Vagina (tissue), 2 donors: Measurements from ENCODE around the gene STOX2.

Source experiments
- POLR2A ChIP-seq, 2 donors: fragments of 450-650 bp; IDR thresholded peaks; one replicate each; pipeline ENCODE4 v1.6.1; 2017; ENCODE audit warnings: antibody characterized with exemption in 2 of 2, mild to moderate bottlenecking in 2 of 2, moderate library complexity in 2 of 2
- POLR2AphosphoS5 ChIP-seq, 2 donors: sonication (generic); formaldehyde crosslinking; IDR thresholded peaks; one replicate each; pipeline ENCODE4 v1.9.0; 2017; ENCODE audit warnings: antibody characterized with exemption in 2 of 2, mild to moderate bottlenecking in 2 of 2, low read depth in 1 of 2; ENCODE audit not compliant: insufficient read depth in 1 of 2
- TF ChIP-seq, protein P1 (sequence below), 3 experiments: fragments of 450-650 bp in 2 of 3; fragments of 200-600 bp in 1 of 3; sonication (generic) in 1 of 3; IDR thresholded peaks; one replicate each; pipeline ENCODE4 v1.5.1; 2017 to 2019; ENCODE audit warnings: antibody characterized with exemption in 3 of 3, mild to moderate bottlenecking in 2 of 3, moderate library complexity in 2 of 3

- TF ChIP-seq POLR2A (IDR thresholded peaks at IDR 0.05) (no peak), POLR2AphosphoS5 (IDR thresholded peaks at IDR 0.05; ENCODE audit: insufficient read depth in 1 of 2, low read depth in 1 of 2) (no peak)
- TF ChIP-seq, protein P1, sequence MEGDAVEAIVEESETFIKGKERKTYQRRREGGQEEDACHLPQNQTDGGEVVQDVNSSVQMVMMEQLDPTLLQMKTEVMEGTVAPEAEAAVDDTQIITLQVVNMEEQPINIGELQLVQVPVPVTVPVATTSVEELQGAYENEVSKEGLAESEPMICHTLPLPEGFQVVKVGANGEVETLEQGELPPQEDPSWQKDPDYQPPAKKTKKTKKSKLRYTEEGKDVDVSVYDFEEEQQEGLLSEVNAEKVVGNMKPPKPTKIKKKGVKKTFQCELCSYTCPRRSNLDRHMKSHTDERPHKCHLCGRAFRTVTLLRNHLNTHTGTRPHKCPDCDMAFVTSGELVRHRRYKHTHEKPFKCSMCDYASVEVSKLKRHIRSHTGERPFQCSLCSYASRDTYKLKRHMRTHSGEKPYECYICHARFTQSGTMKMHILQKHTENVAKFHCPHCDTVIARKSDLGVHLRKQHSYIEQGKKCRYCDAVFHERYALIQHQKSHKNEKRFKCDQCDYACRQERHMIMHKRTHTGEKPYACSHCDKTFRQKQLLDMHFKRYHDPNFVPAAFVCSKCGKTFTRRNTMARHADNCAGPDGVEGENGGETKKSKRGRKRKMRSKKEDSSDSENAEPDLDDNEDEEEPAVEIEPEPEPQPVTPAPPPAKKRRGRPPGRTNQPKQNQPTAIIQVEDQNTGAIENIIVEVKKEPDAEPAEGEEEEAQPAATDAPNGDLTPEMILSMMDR (IDR thresholded peaks at IDR 0.05) = no peak
Measured at GRCh38 chr4:183889190-183889589, 15.9 kb upstream of the STOX2 start.
